ENCODE measurements around the gene KIF1B. TPM values are rescaled to one million over a fixed set of nuclear protein-coding genes. Genes with fewer than 3 reads are reported as not detected.

Gene KIF1B
- total RNA-seq, 1 experiment from 2014 or later, result 28.1 TPM

- peaks cover 2 to 19% of the 10 kb centered on the region in 2 experiments; a peak in 3 of 4 replicates for H3K4me1 ChIP-seq (ENCODE audit: control insufficient read depth in 1 of 2, insufficient read depth in 2 of 2, low read length in 2 of 2)
- peak within 1 kb of the TSS; percentile 92 for H3K9ac ChIP-seq (ENCODE audit: low read length)
- intact Hi-C loops (cut with micrococcal nuclease), result loop anchor here (1.0 kb wide), 1 partner anchor 64 kb away; no protein-coding TSS in a partner anchor
- no TSS peak for BruUV-seq (replicated peaks)
- H4K20me1 ChIP-seq (ENCODE audit: insufficient read depth), result no peaks in the 10 kb centered on the region
- no peaks in the 10 kb centered on the region for H3K9me2 ChIP-seq (ENCODE audit: insufficient read depth)
- POLR2A ChIA-PET, result interaction anchor here (1.1 to 1.2 kb wide), 3 partner anchors 21 to 63 kb away, joined by 3 to 7 read pairs (median 3); no protein-coding TSS in a partner anchor
- H2AFZ ChIP-seq (ENCODE audit: low read depth, low read length, poor library complexity, severe bottlenecking), result peak within 1 kb of the TSS; percentile 32
- peak; percentile 68 for DNase-seq (ENCODE audit: low read depth, low spot score)
- H3K9me3 ChIP-seq (ENCODE audit: control insufficient read depth in 1 of 2, insufficient read depth in 1 of 2, low read depth in 1 of 2, low read length in 2 of 2), result no peaks in the 10 kb centered on the region
- H3K36me3 ChIP-seq (ENCODE audit: control insufficient read depth in 1 of 2, insufficient read depth in 2 of 2, low read length in 2 of 2), result no peaks in the 10 kb centered on the region
- H3K4me3 ChIP-seq (replicated peaks in 1 of 2; ENCODE audit: low read depth in 1 of 2, low read length in 2 of 2), result peak within 1 kb of the TSS; percentile 67 to 90
- peaks cover 8% of the 10 kb centered on the region; the same call in 1 of the 2 replicates for H3K79me2 ChIP-seq (ENCODE audit: insufficient read depth, low read length)
- CTCF ChIA-PET, result interaction anchor here (0.7 to 2.2 kb wide), 11 partner anchors 24 to 437 kb away, joined by 3 to 25 read pairs (median 3); partner anchors contain the start of gene PGD
- no peaks in the 10 kb centered on the region for H3K27me3 ChIP-seq (ENCODE audit: insufficient read depth, low read length)
- RAD21 ChIA-PET (ENCODE audit: low non-redundant PET in 1 of 2, low total read pairs in 2 of 2, uncharacterized antibody in 2 of 2, unreplicated experiment in 2 of 2), result interaction anchor here (0.6 to 1.2 kb wide), 4 partner anchors 29 to 437 kb away, joined by 3 to 5 read pairs (median 3); no protein-coding TSS in a partner anchor
- ATAC-seq, result peak; percentile 86
- peak within 1 kb of the TSS; percentile 81 for H3K4me2 ChIP-seq (ENCODE audit: low read length)
- H3K27ac ChIP-seq (ENCODE audit: low read depth, low read length), result peak within 1 kb of the TSS; percentile 66
- TF ChIP-seq EZH2phosphoT487 (IDR thresholded peaks at IDR 0.05; ENCODE audit: borderline replicate concordance), result no peak
- peak; percentile 62; the same call in 1 of the 2 replicates for TF ChIP-seq SP1 (IDR thresholded peaks at IDR 0.05; ENCODE audit: low read depth)
- no peak for TF ChIP-seq ZNF274 (IDR thresholded peaks at IDR 0.05; ENCODE audit: low read depth, low read length)
- peak; percentile 85 for TF ChIP-seq SIN3A (IDR thresholded peaks at IDR 0.05; ENCODE audit: low read depth)
- TF ChIP-seq POLR2A (IDR thresholded peaks at IDR 0.05; ENCODE audit: borderline replicate concordance, extremely low read depth, insufficient read depth, insufficient read length), result peak; percentile 70
- TF ChIP-seq ELF1 (IDR thresholded peaks at IDR 0.05; ENCODE audit: borderline replicate concordance, low read depth), result no peak
- peak; percentile 73 for TF ChIP-seq YY1 (IDR thresholded peaks at IDR 0.05; ENCODE audit: extremely low read depth, insufficient replicate concordance, low read depth, low read length)
- TF ChIP-seq ZFX (IDR thresholded peaks at IDR 0.05), result peak; percentile 72; the same call in 1 of the 2 replicates
- TF ChIP-seq ATF3 (IDR thresholded peaks at IDR 0.05), result no peak
- no peak for TF ChIP-seq REST (IDR thresholded peaks at IDR 0.05; ENCODE audit: low read depth)
- TF ChIP-seq RAD21 (IDR thresholded peaks at IDR 0.05; ENCODE audit: low read depth), result peak; percentile 76
- peak; percentile 40 for TF ChIP-seq TCF7L2 (IDR thresholded peaks at IDR 0.05; ENCODE audit: borderline replicate concordance, extremely low read depth, insufficient read depth, insufficient read length)
- TF ChIP-seq JUND (IDR thresholded peaks at IDR 0.05), result no peak
- peak; percentile 81 for TF ChIP-seq EGR1 (IDR thresholded peaks at IDR 0.05; ENCODE audit: low read depth)
- TF ChIP-seq MAX (IDR thresholded peaks at IDR 0.05), result peak; percentile 100
- no peak for TF ChIP-seq EZH2 (IDR thresholded peaks at IDR 0.05)
- TF ChIP-seq SRF (IDR thresholded peaks at IDR 0.05; ENCODE audit: low read depth), result no peak
- TF ChIP-seq, protein P1, sequence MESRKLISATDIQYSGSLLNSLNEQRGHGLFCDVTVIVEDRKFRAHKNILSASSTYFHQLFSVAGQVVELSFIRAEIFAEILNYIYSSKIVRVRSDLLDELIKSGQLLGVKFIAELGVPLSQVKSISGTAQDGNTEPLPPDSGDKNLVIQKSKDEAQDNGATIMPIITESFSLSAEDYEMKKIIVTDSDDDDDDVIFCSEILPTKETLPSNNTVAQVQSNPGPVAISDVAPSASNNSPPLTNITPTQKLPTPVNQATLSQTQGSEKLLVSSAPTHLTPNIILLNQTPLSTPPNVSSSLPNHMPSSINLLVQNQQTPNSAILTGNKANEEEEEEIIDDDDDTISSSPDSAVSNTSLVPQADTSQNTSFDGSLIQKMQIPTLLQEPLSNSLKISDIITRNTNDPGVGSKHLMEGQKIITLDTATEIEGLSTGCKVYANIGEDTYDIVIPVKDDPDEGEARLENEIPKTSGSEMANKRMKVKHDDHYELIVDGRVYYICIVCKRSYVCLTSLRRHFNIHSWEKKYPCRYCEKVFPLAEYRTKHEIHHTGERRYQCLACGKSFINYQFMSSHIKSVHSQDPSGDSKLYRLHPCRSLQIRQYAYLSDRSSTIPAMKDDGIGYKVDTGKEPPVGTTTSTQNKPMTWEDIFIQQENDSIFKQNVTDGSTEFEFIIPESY (IDR thresholded peaks at IDR 0.05; ENCODE audit: extremely low read depth, insufficient replicate concordance, low read length), result peak; percentile 85
- peak; percentile 93 for TF ChIP-seq CBX3 (IDR thresholded peaks at IDR 0.05; ENCODE audit: low read depth)
- no peak for TF ChIP-seq CEBPB (IDR thresholded peaks at IDR 0.05; ENCODE audit: low read depth)
Measured at GRCh38 chr1:10430216-10431069, 220.1 kb downstream of the KIF1B start, which contains the start of gene CENPS. TSS of gene CENPS (plus strand) at chr1:10430433. CDS start at chr1:10430518, 85 bp downstream.

All from HCT116 (cell line).